Keratinocyte (primary cell): ENCODE measurements around the gene PTPRF.
"Not testable (repeated sequence)": the region's sequence is repeated elsewhere in the genome, so short reads cannot be mapped to it uniquely, and the experiment has no call there.

Experiments
- CTCF ChIP-seq, 3 experiments: IDR thresholded peaks in 1 of 3; conservative IDR thresholded peaks in 1 of 3; optimal IDR thresholded peaks in 1 of 3; 2 replicates in 2 of 3; 3 replicates in 1 of 3; pipeline versions ENCODE3 to v1.5.1; 2011; ENCODE audit warnings: low read length in 3 of 3, mild to moderate bottlenecking in 3 of 3, moderate library complexity in 2 of 3, control low read depth in 1 of 3, inconsistent platforms in 1 of 3; ENCODE audit not compliant: insufficient read depth in 2 of 3; ENCODE audit errors: extremely low read depth in 1 of 3
- EZH2 ChIP-seq: IDR thresholded peaks from one replicate; pipeline ENCODE4 v1.6.1; 2012; ENCODE audit warnings: inconsistent platforms, mild to moderate bottlenecking, low read length, moderate library complexity

- not testable (repeated sequence) for TF ChIP-seq CTCF (optimal IDR thresholded peaks at IDR 0.05 in 1 of 3, IDR thresholded peaks at IDR 0.05 in 1 of 3, conservative IDR thresholded peaks at IDR 0.05 in 1 of 3; ENCODE audit: extremely low read depth in 1 of 3, insufficient read depth in 2 of 3, low read length in 3 of 3); EZH2
Measured at GRCh38 chr1:43647331-43647730, 116.6 kb downstream of the PTPRF start.
